ENCODE data around the gene CCL20.
A peak's percentile ranks its signal among the peaks of the same experiment; 100 is the strongest.

CCL20 gene

GRCh38 chr2:227861011-227861410 lies 47.4 kb downstream of the CCL20 start:
- ChIA-PET POLR2A (no interaction called here), CTCF (no interaction called here)
- TF ChIP-seq SUZ12 (IDR thresholded peaks at IDR 0.05) (no peak), ARNT (IDR thresholded peaks at IDR 0.05) (no peak), TARDBP (IDR thresholded peaks at IDR 0.05) (no peak), SP1 (IDR thresholded peaks at IDR 0.05) (no peak), FOXM1 (IDR thresholded peaks at IDR 0.05; ENCODE audit: borderline replicate concordance) (no peak), CTBP1 (IDR thresholded peaks at IDR 0.05; ENCODE audit: borderline replicate concordance) (no peak), ELF4 (IDR thresholded peaks at IDR 0.05) (no peak), FOXA1 (IDR thresholded peaks at IDR 0.05) (no peak), FOXK2 (IDR thresholded peaks at IDR 0.05) (no peak), ZNF384 (IDR thresholded peaks at IDR 0.05) (no peak), PKNOX1 (IDR thresholded peaks at IDR 0.05) (no peak), NFRKB (IDR thresholded peaks at IDR 0.05) (no peak), L3MBTL2 (conservative IDR thresholded peaks at IDR 0.05) (no peak)
- DNase-seq (ENCODE audit: extremely low spot score) = no peak

GRCh38 chr2:227862227-227862740 lies 48.6 kb downstream of the CCL20 start:
- peak; percentile 30 for DNase-seq (ENCODE audit: extremely low spot score)
- TF ChIP-seq TARDBP (IDR thresholded peaks at IDR 0.05) = no peak
- TF ChIP-seq BHLHE40 (IDR thresholded peaks at IDR 0.05; ENCODE audit: borderline replicate concordance) = no peak
- TF ChIP-seq FOXK2 (IDR thresholded peaks at IDR 0.05) = no peak
- TF ChIP-seq NFRKB (IDR thresholded peaks at IDR 0.05) = no peak
- POLR2A ChIA-PET = no interaction called here
- CTCF ChIA-PET = interaction anchor here (0.7 to 2.0 kb wide), 6 partner anchors 8 to 330 kb away, joined by 3 to 7 read pairs (median 5); no protein-coding TSS in a partner anchor

- no peak for DNase-seq (ENCODE audit: extremely low spot score)
- ChIA-PET POLR2A (no interaction called here), CTCF (interaction anchor here (0.7 to 2.0 kb wide), 5 partner anchors 9 to 331 kb away, joined by 3 to 7 read pairs (median 6); no protein-coding TSS in a partner anchor)
- TF ChIP-seq LEF1 (IDR thresholded peaks at IDR 0.05; ENCODE audit: borderline replicate concordance) = no peak
- no peak for TF ChIP-seq L3MBTL2 (conservative IDR thresholded peaks at IDR 0.05)
- no peak for TF ChIP-seq PKNOX1 (IDR thresholded peaks at IDR 0.05)
- no peak for TF ChIP-seq SP1 (IDR thresholded peaks at IDR 0.05)
- TF ChIP-seq ELF4 (IDR thresholded peaks at IDR 0.05) = no peak
- TF ChIP-seq NFRKB (IDR thresholded peaks at IDR 0.05) = no peak
- no peak for TF ChIP-seq CTBP1 (IDR thresholded peaks at IDR 0.05; ENCODE audit: borderline replicate concordance)
- TF ChIP-seq FOXK2 (IDR thresholded peaks at IDR 0.05) = no peak
- no peak for TF ChIP-seq BHLHE40 (IDR thresholded peaks at IDR 0.05; ENCODE audit: borderline replicate concordance)
- no peak for TF ChIP-seq FOXM1 (IDR thresholded peaks at IDR 0.05; ENCODE audit: borderline replicate concordance)
- TF ChIP-seq ARNT (IDR thresholded peaks at IDR 0.05) = no peak
- TF ChIP-seq TARDBP (IDR thresholded peaks at IDR 0.05) = no peak
- TF ChIP-seq FOXA1 (IDR thresholded peaks at IDR 0.05) = no peak
- TF ChIP-seq ZNF384 (IDR thresholded peaks at IDR 0.05) = no peak
- TF ChIP-seq SUZ12 (IDR thresholded peaks at IDR 0.05) = no peak
- TF ChIP-seq HDGF (IDR thresholded peaks at IDR 0.05; ENCODE audit: borderline replicate concordance) = no peak
These were observed 49.3 kb downstream of the CCL20 start for GRCh38 chr2:227862741-227863588.

- CTCF ChIA-PET = no interaction called here
- no peak for TF ChIP-seq SUZ12 (IDR thresholded peaks at IDR 0.05)
- TF ChIP-seq ELF4 (IDR thresholded peaks at IDR 0.05) = no peak
- no peak for TF ChIP-seq PKNOX1 (IDR thresholded peaks at IDR 0.05)
- no peak for TF ChIP-seq SP1 (IDR thresholded peaks at IDR 0.05)
- no peak for DNase-seq (ENCODE audit: extremely low spot score)
- POLR2A ChIA-PET = no interaction called here
These were observed 50.6 kb downstream of the CCL20 start for GRCh38 chr2:227864161-227864756.

GRCh38 chr2:227865291-227865690 lies 51.6 kb downstream of the CCL20 start:
- no peak for TF ChIP-seq HDGF (IDR thresholded peaks at IDR 0.05; ENCODE audit: borderline replicate concordance)
- TF ChIP-seq BHLHE40 (IDR thresholded peaks at IDR 0.05; ENCODE audit: borderline replicate concordance) = no peak
- TF ChIP-seq NFRKB (IDR thresholded peaks at IDR 0.05) = no peak
- TF ChIP-seq CTBP1 (IDR thresholded peaks at IDR 0.05; ENCODE audit: borderline replicate concordance) = no peak
- TF ChIP-seq ELF4 (IDR thresholded peaks at IDR 0.05) = no peak
- no peak for TF ChIP-seq FOXA1 (IDR thresholded peaks at IDR 0.05)
- no peak for TF ChIP-seq TARDBP (IDR thresholded peaks at IDR 0.05)
- TF ChIP-seq SUZ12 (IDR thresholded peaks at IDR 0.05) = no peak
- TF ChIP-seq ARNT (IDR thresholded peaks at IDR 0.05) = no peak
- TF ChIP-seq LEF1 (IDR thresholded peaks at IDR 0.05; ENCODE audit: borderline replicate concordance) = no peak
- no peak for TF ChIP-seq FOXK2 (IDR thresholded peaks at IDR 0.05)
- no peak for TF ChIP-seq FOXM1 (IDR thresholded peaks at IDR 0.05; ENCODE audit: borderline replicate concordance)
- no peak for TF ChIP-seq SP1 (IDR thresholded peaks at IDR 0.05)
- TF ChIP-seq L3MBTL2 (conservative IDR thresholded peaks at IDR 0.05) = no peak
- TF ChIP-seq ZNF384 (IDR thresholded peaks at IDR 0.05) = no peak
- no peak for TF ChIP-seq PKNOX1 (IDR thresholded peaks at IDR 0.05)
- POLR2A ChIA-PET = no interaction called here
- no peak for DNase-seq (ENCODE audit: extremely low spot score)
- CTCF ChIA-PET = no interaction called here

Data from HEK293T (cell line).